ENCODE data around the gene TTYH3. TPM values are rescaled to one million over a fixed set of nuclear protein-coding genes. Genes with fewer than 3 reads are reported as not detected.

The TTYH3 gene
- total RNA-seq, 2 donors from 2014 or later: 145 to 152 TPM

DNA sequence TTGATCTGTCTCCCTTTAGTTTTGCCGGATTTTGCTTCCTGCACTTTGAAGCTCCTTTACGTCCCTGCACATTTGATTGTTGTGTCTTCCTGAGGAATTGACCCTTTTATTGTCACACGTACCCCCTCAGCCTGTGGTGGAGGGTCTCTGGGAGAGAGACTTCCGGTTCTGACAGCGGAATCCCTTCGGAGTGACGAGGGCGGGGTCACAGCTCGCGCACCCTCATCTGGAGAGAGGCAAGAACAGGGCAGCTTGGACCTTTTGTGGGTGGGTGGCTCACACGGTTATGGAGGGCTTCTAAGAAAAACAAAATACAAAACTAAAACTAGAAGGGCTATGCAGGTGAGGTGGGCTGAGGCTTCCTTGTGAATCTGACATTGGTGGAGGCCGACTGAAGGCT, 82.2 kb downstream of the TTYH3 start:
- Mint-ChIP-seq H3K9me3 (no peaks in the 10 kb centered on the region), H3K4me1 (peaks cover 2% of the 10 kb centered on the region), H3K36me3 (ENCODE audit: low read depth) (peaks cover 40% of the 10 kb centered on the region), H3K27me3 (ENCODE audit: insufficient read depth) (no peaks in the 10 kb centered on the region), H3K4me3 (no peak overlapping the region), H3K27ac (no peak overlapping the region)
- Histone ChIP-seq H3K27ac (ENCODE audit: low read depth, low read length) (peak overlapping the region; percentile 32), H3K36me3 (ENCODE audit: control insufficient read depth, insufficient read depth, low read length) (peaks cover 9% of the 10 kb centered on the region), H3K27me3 (ENCODE audit: control insufficient read depth, insufficient read depth, low read length, poor library complexity, severe bottlenecking) (no peaks in the 10 kb centered on the region), H3K9ac (ENCODE audit: extremely low read depth, low read length, poor library complexity, severe bottlenecking) (no peak overlapping the region), H3K9me3 (ENCODE audit: control insufficient read depth, low read length) (no peaks in the 10 kb centered on the region), H3K4me3 (ENCODE audit: low read length) (no peak overlapping the region), H3K4me1 (ENCODE audit: control insufficient read depth, insufficient read depth, low read length) (no peaks in the 10 kb centered on the region)
- DNase-seq: peak; percentile 37
- WGBS, 2 experiments (ENCODE audit: insufficient coverage in 1 of 2, insufficient read length in 1 of 2): 94 to 96% methylated on average over 5 to 11 of the region's 12 CpGs
- TF ChIP-seq, protein P1, sequence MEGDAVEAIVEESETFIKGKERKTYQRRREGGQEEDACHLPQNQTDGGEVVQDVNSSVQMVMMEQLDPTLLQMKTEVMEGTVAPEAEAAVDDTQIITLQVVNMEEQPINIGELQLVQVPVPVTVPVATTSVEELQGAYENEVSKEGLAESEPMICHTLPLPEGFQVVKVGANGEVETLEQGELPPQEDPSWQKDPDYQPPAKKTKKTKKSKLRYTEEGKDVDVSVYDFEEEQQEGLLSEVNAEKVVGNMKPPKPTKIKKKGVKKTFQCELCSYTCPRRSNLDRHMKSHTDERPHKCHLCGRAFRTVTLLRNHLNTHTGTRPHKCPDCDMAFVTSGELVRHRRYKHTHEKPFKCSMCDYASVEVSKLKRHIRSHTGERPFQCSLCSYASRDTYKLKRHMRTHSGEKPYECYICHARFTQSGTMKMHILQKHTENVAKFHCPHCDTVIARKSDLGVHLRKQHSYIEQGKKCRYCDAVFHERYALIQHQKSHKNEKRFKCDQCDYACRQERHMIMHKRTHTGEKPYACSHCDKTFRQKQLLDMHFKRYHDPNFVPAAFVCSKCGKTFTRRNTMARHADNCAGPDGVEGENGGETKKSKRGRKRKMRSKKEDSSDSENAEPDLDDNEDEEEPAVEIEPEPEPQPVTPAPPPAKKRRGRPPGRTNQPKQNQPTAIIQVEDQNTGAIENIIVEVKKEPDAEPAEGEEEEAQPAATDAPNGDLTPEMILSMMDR (conservative IDR thresholded peaks at IDR 0.05): no peak

Other genes with a start within 250 kb of the TTYH3 start
- 10 to 100 TPM; 14.5 to 18.5 TPM for gene CHST12, start 228.4 kb upstream of the TTYH3 start, total RNA-seq
- gene GRIFIN, start 155.6 kb upstream of the TTYH3 start, total RNA-seq: not detected
- gene LFNG, start 112.2 kb upstream of the TTYH3 start, total RNA-seq: 10 to 100 TPM; 16.0 to 47.2 TPM
- 10 to 100 TPM; 42.1 to 42.7 TPM for gene BRAT1, start 76.5 kb upstream of the TTYH3 start, total RNA-seq
- gene IQCE, start 73.0 kb upstream of the TTYH3 start, total RNA-seq: 10 to 100 TPM; 15.4 to 20.8 TPM
- gene AMZ1, start 56.2 kb downstream of the TTYH3 start, total RNA-seq: 1 to 10 TPM in 1 of 2 donors, under 1 TPM in 1; 0.66 to 1.6 TPM
- 10 to 100 TPM; 55.0 to 64.7 TPM for gene GNA12, start 212.3 kb downstream of the TTYH3 start, total RNA-seq

Measured in endodermal cell (in vitro differentiated cells).